Measurements from ENCODE around the gene PLAC8L1. TPM values are rescaled to one million over a fixed set of nuclear protein-coding genes. Genes with fewer than 3 reads are reported as not detected.

The PLAC8L1 gene
- total and polyA plus RNA-seq, 9 donors: 0.18 to 1.3 (median 0.50) TPM

DNA sequence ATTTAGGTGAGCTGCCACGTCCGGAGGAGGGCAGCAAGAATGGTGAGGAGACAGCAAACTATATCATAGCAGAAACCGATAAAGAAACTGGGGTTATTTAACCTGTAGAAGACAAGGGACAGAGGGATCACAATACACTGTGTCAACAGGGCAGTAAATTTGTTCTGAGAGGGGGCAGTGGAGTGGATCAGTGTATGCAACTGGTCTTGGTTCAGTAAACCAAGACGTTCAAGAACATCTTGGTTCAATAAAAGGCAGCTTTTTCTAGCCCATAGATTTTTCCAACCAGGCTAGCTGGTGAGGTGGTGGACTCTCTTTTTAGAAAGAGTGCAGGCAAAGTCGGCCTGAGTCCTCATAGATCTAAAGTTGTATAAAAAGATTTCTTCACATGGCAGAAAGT, 55.3 kb downstream of the PLAC8L1 start:
- WGBS (ENCODE audit: insufficient coverage): 75% methylated on average over 4 of the region's 5 CpGs
- no peak for DNase-seq
- H3K9me3 ChIP-seq (replicated peaks; ENCODE audit: control insufficient read depth, low read depth, low read length): no peaks in the 10 kb centered on the region
- no peaks in the 10 kb centered on the region for H3K4me1 ChIP-seq (ENCODE audit: control insufficient read depth, insufficient read depth, low read length)
- H3K27ac ChIP-seq (ENCODE audit: low read length): no peak overlapping the region
- H3K4me3 ChIP-seq (ENCODE audit: low read length): no peak overlapping the region
- no peaks in the 10 kb centered on the region for H3K36me3 ChIP-seq (ENCODE audit: control insufficient read depth, insufficient read depth, low read length)
- no peaks in the 10 kb centered on the region for H3K27me3 ChIP-seq (ENCODE audit: control insufficient read depth, insufficient read depth, low read length)

- WGBS (ENCODE audit: insufficient coverage): 39% methylated on average over 3 of the region's 3 CpGs
- no peak overlapping the region for H3K27ac ChIP-seq (ENCODE audit: low read length)
Observed at GRCh38 chr5:146049704-146050026, 55.7 kb downstream of the PLAC8L1 start.

GRCh38 chr5:146048994-146049703, 56.2 kb downstream of the PLAC8L1 start:
- H3K4me3 ChIP-seq (ENCODE audit: low read length): no peak overlapping the region
- H3K9me3 ChIP-seq (replicated peaks; ENCODE audit: control insufficient read depth, low read depth, low read length): no peaks in the 10 kb centered on the region
- peak; percentile 71 for DNase-seq
- no peak overlapping the region for H3K27ac ChIP-seq (ENCODE audit: low read length)
- H3K4me1 ChIP-seq (ENCODE audit: control insufficient read depth, insufficient read depth, low read length): no peaks in the 10 kb centered on the region
- no peaks in the 10 kb centered on the region for H3K36me3 ChIP-seq (ENCODE audit: control insufficient read depth, insufficient read depth, low read length)
- no peaks in the 10 kb centered on the region for H3K27me3 ChIP-seq (ENCODE audit: control insufficient read depth, insufficient read depth, low read length)
- WGBS (ENCODE audit: insufficient coverage): 71% methylated on average over 9 of the region's 15 CpGs

More at GRCh38 chr5:146049704-146050026, 55.7 kb downstream of the PLAC8L1 start:
- Histone ChIP-seq H3K27me3 (ENCODE audit: control insufficient read depth, insufficient read depth, low read length) (no peaks in the 10 kb centered on the region), H3K4me1 (ENCODE audit: control insufficient read depth, insufficient read depth, low read length) (no peaks in the 10 kb centered on the region), H3K36me3 (ENCODE audit: control insufficient read depth, insufficient read depth, low read length) (no peaks in the 10 kb centered on the region), H3K4me3 (ENCODE audit: low read length) (no peak overlapping the region), H3K9me3 (replicated peaks; ENCODE audit: control insufficient read depth, low read depth, low read length) (no peaks in the 10 kb centered on the region)
- DNase-seq: no peak

DNA sequence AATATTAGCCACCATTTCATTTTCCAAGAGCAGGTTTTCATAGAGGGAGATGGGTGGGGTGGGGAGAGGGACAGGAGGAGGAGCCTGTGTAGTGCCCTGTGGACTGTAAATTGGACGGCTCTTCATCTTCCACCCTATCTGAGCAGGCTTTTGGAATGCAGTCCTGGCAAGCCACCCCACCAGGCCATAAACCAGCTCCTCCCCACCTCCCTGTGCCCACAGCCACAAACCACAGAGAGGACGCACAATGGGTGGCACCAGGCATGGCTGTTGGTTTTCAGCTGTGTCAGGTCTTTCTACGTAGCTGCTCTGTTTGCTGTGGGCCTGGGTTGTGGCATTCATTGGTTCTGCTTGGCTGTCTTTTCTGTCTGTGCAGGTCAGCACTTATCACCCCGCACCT, 58.0 kb downstream of the PLAC8L1 start:
- H3K4me3 ChIP-seq (ENCODE audit: low read length): no peak overlapping the region
- no peak overlapping the region for H3K27ac ChIP-seq (ENCODE audit: low read length)
- no peak for DNase-seq
- no peaks in the 10 kb centered on the region for H3K9me3 ChIP-seq (replicated peaks; ENCODE audit: control insufficient read depth, low read depth, low read length)
- no peaks in the 10 kb centered on the region for H3K36me3 ChIP-seq (ENCODE audit: control insufficient read depth, insufficient read depth, low read length)
- WGBS (ENCODE audit: insufficient coverage): 83% methylated on average over 1 of the region's 4 CpGs
- no peaks in the 10 kb centered on the region for H3K27me3 ChIP-seq (ENCODE audit: control insufficient read depth, insufficient read depth, low read length)
- H3K4me1 ChIP-seq (ENCODE audit: control insufficient read depth, insufficient read depth, low read length): no peaks in the 10 kb centered on the region

DNA sequence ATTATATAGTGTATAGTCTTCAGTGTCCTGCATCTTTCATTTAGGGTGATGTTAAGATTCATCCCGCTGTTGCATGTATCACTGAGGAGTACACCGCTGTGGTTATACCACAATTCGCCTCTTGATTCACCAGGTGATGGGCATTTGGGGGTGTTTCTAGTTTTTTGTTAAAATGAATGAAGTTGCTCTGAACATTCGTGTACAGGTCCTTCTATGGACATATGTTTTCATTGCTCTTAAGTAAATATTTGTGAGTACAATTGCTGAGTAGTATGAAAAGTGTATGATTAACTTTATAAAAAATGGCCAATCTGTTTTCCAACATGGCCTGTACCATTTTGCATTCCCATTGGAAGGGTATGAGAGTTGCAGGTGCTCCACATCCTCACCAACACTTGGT, 61.7 kb downstream of the PLAC8L1 start:
- Histone ChIP-seq H3K4me3 (ENCODE audit: low read length) (no peak overlapping the region), H3K27ac (ENCODE audit: low read length) (no peak overlapping the region), H3K9me3 (replicated peaks; ENCODE audit: control insufficient read depth, low read depth, low read length) (no peaks in the 10 kb centered on the region), H3K36me3 (ENCODE audit: control insufficient read depth, insufficient read depth, low read length) (no peaks in the 10 kb centered on the region), H3K27me3 (ENCODE audit: control insufficient read depth, insufficient read depth, low read length) (no peaks in the 10 kb centered on the region), H3K4me1 (ENCODE audit: control insufficient read depth, insufficient read depth, low read length) (no peaks in the 10 kb centered on the region)
- no peak for DNase-seq
- 94% methylated on average over 3 of the region's 4 CpGs for WGBS (ENCODE audit: insufficient coverage)

GRCh38 chr5:146042628-146043279, 62.6 kb downstream of the PLAC8L1 start:
- Histone ChIP-seq H3K4me1 (ENCODE audit: control insufficient read depth, insufficient read depth, low read length) (no peaks in the 10 kb centered on the region), H3K9me3 (replicated peaks; ENCODE audit: control insufficient read depth, low read depth, low read length) (no peaks in the 10 kb centered on the region), H3K27me3 (ENCODE audit: control insufficient read depth, insufficient read depth, low read length) (no peaks in the 10 kb centered on the region), H3K36me3 (ENCODE audit: control insufficient read depth, insufficient read depth, low read length) (no peaks in the 10 kb centered on the region), H3K27ac (ENCODE audit: low read length) (no peak overlapping the region), H3K4me3 (ENCODE audit: low read length) (no peak overlapping the region)
- 88% methylated on average over 5 of the region's 5 CpGs for WGBS (ENCODE audit: insufficient coverage)
- DNase-seq: no peak

GRCh38 chr5:146041180-146041789, 64.1 kb downstream of the PLAC8L1 start:
- Histone ChIP-seq H3K36me3 (ENCODE audit: control insufficient read depth, insufficient read depth, low read length) (no peaks in the 10 kb centered on the region), H3K9me3 (replicated peaks; ENCODE audit: control insufficient read depth, low read depth, low read length) (no peaks in the 10 kb centered on the region), H3K27ac (ENCODE audit: low read length) (no peak overlapping the region), H3K4me1 (ENCODE audit: control insufficient read depth, insufficient read depth, low read length) (no peaks in the 10 kb centered on the region), H3K27me3 (ENCODE audit: control insufficient read depth, insufficient read depth, low read length) (no peaks in the 10 kb centered on the region), H3K4me3 (ENCODE audit: low read length) (no peak overlapping the region)
- DNase-seq: no peak
- 81% methylated on average over 6 of the region's 10 CpGs for WGBS (ENCODE audit: insufficient coverage)

DNA sequence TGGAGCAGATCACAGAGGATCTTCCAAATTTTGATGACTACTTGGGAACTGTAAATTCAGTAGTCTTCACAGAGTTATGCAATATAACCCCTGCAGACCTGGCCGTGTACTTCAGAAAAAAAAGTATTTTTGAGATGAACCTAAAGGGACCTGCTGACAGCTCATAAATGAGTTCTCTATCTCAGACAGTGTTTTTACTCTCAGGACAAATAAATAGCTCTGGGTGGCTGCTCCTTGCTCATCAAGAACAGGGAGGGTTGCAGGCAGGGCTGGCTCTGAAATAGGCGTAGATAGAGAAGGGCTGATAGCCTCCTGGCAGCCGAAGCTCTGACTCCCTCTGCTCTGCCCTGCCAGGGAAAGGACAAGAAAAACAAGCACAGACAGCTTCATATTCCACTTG, 64.8 kb downstream of the PLAC8L1 start:
- no peaks in the 10 kb centered on the region for H3K36me3 ChIP-seq (ENCODE audit: control insufficient read depth, insufficient read depth, low read length)
- no CpG with 5 or more reads among the region's 3 CpGs for WGBS (ENCODE audit: insufficient coverage)
- no peak overlapping the region for H3K27ac ChIP-seq (ENCODE audit: low read length)
- no peaks in the 10 kb centered on the region for H3K27me3 ChIP-seq (ENCODE audit: control insufficient read depth, insufficient read depth, low read length)
- no peak for DNase-seq
- no peaks in the 10 kb centered on the region for H3K9me3 ChIP-seq (replicated peaks; ENCODE audit: control insufficient read depth, low read depth, low read length)
- H3K4me3 ChIP-seq (ENCODE audit: low read length): no peak overlapping the region
- no peaks in the 10 kb centered on the region for H3K4me1 ChIP-seq (ENCODE audit: control insufficient read depth, insufficient read depth, low read length)

GRCh38 chr5:146039420-146039819, 66.0 kb downstream of the PLAC8L1 start:
- no peak for DNase-seq
- H3K36me3 ChIP-seq (ENCODE audit: control insufficient read depth, insufficient read depth, low read length): no peaks in the 10 kb centered on the region
- H3K4me1 ChIP-seq (ENCODE audit: control insufficient read depth, insufficient read depth, low read length): no peaks in the 10 kb centered on the region
- no peak overlapping the region for H3K4me3 ChIP-seq (ENCODE audit: low read length)
- no peak overlapping the region for H3K27ac ChIP-seq (ENCODE audit: low read length)
- no peaks in the 10 kb centered on the region for H3K9me3 ChIP-seq (replicated peaks; ENCODE audit: control insufficient read depth, low read depth, low read length)
- WGBS (ENCODE audit: insufficient coverage): no CpG with 5 or more reads among the region's 3 CpGs
- H3K27me3 ChIP-seq (ENCODE audit: control insufficient read depth, insufficient read depth, low read length): no peaks in the 10 kb centered on the region

GRCh38 chr5:146034605-146035004, 70.8 kb downstream of the PLAC8L1 start:
- Histone ChIP-seq H3K27ac (ENCODE audit: low read length) (no peak overlapping the region), H3K4me1 (ENCODE audit: control insufficient read depth, insufficient read depth, low read length) (no peaks in the 10 kb centered on the region), H3K27me3 (ENCODE audit: control insufficient read depth, insufficient read depth, low read length) (no peaks in the 10 kb centered on the region), H3K36me3 (ENCODE audit: control insufficient read depth, insufficient read depth, low read length) (no peaks in the 10 kb centered on the region), H3K9me3 (replicated peaks; ENCODE audit: control insufficient read depth, low read depth, low read length) (no peaks in the 10 kb centered on the region), H3K4me3 (ENCODE audit: low read length) (no peak overlapping the region)
- WGBS (ENCODE audit: insufficient coverage): 71% methylated on average over 3 of the region's 4 CpGs
- no peak for DNase-seq
